DND-41 (cell line): ENCODE data around the gene PXN.

Source experiments
- ATAC-seq: fragments of 200-7000 bp; cut with Tn5 transposase; 3 replicates; pipeline ENCODE4 v1.9.1; 2021; ENCODE audit warnings: low read depth; ENCODE audit not compliant: insufficient read depth
- DNase-seq: peaks from one replicate; pipeline ENCODE4 v3.0.0-alpha.2; 2020
- H2AFZ ChIP-seq: 2 replicates; pipeline ENCODE4 v1.6.0; 2012; ENCODE audit warnings: low read depth, low read length
- H3K27ac ChIP-seq: 2 replicates; pipeline ENCODE4 v1.5.1; 2012; ENCODE audit warnings: low read length, inconsistent platforms
- H3K27me3 ChIP-seq: fragments of 200-600 bp; sonication (generic); 2 replicates; pipeline ENCODE4 v1.6.0; 2012; ENCODE audit warnings: low read length, mild to moderate bottlenecking, inconsistent platforms; ENCODE audit not compliant: insufficient read depth, poor library complexity
- H3K36me3 ChIP-seq: 2 replicates; pipeline ENCODE4 v1.5.1; 2012; ENCODE audit warnings: low read length, inconsistent platforms; ENCODE audit not compliant: insufficient read depth
- H3K4me1 ChIP-seq: 2 replicates; pipeline ENCODE4 v1.5.1; 2012; ENCODE audit warnings: mild to moderate bottlenecking, low read length; ENCODE audit not compliant: insufficient read depth
- H3K4me2 ChIP-seq: 2 replicates; pipeline ENCODE4 v1.6.0; 2012; ENCODE audit warnings: mild to moderate bottlenecking, moderate library complexity, low read length, inconsistent platforms; ENCODE audit not compliant: insufficient read depth
- H3K4me3 ChIP-seq, 2 experiments: fragments of 200-600 bp in 1 of 2; shearing (Covaris generic) in 1 of 2; 2 replicates each; pipeline ENCODE4 v1.5.1; 2012 to 2016; ENCODE audit warnings: inconsistent platforms in 2 of 2, low read length in 2 of 2, mild to moderate bottlenecking in 2 of 2, low read depth in 1 of 2, moderate library complexity in 1 of 2
- H3K79me2 ChIP-seq: 2 replicates; pipeline ENCODE4 v1.6.0; 2012; ENCODE audit warnings: low read length, inconsistent platforms; ENCODE audit not compliant: insufficient read depth
- H3K9ac ChIP-seq: 2 replicates; pipeline ENCODE4 v1.6.0; 2012; ENCODE audit warnings: low read depth, mild to moderate bottlenecking, inconsistent platforms, low read length, moderate library complexity
- H3K9me3 ChIP-seq: 2 replicates; pipeline ENCODE4 v1.5.1; 2012; ENCODE audit warnings: low read length, moderate library complexity, mild to moderate bottlenecking, inconsistent platforms; ENCODE audit not compliant: insufficient read depth, severe bottlenecking
- H4K20me1 ChIP-seq: 2 replicates; pipeline ENCODE4 v1.6.0; 2012; ENCODE audit warnings: low read length; ENCODE audit not compliant: insufficient read depth
- CTCF ChIP-seq: IDR thresholded peaks from 2 replicates; pipeline ENCODE4 v1.5.1; 2012; ENCODE audit warnings: borderline replicate concordance, low read length, moderate library complexity, mild to moderate bottlenecking; ENCODE audit not compliant: poor library complexity, severe bottlenecking; ENCODE audit errors: extremely low read depth
- EZH2 ChIP-seq: IDR thresholded peaks from 3 replicates; pipeline ENCODE4 v1.6.1; 2012; ENCODE audit warnings: borderline replicate concordance, low read depth, mild to moderate bottlenecking, moderate library complexity, low read length, inconsistent platforms; ENCODE audit not compliant: severe bottlenecking

The PXN gene

DNA sequence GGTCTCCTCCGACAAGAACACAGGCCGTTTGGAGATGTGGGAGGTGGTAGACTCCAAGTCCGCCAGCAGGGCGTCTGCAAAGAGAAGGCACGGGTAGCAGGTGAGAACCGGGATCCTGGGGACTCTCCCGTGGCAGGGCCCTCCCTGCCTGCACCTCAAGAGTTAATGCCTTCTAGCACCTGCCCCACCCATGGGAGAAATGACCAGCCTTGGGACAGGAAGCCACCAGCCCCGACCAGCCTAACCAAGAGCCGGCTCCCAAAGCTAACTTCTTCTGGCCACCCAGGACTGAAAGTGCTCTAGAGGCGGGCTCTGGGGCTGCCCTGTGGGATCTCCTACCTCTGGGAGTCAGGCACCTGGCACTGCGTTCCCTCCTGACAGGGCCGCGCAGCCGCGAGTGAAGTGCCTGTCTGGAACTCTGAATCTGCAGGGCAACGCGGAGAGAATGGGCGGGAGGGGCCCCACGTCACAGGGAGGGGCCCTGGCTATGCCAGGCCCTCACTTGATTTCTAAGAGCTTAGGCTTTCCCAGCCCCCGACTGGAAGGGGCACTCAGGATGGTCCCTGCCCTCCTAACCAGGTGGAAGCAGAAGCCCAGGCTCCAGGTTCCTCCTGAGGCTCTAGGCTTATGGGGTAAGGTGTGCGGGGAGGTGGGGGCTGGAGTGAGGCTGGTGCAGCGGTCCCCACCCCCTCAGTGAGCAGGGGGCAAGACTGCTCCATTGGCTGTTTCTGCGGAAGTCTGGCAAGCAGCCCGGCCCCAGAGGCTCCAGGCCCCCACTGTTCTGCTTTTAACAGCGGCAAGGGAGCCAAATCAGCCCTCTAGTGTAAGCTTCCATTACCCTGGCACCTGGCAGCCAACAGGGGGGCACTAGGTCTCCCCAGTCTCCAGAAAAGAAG, 41.0 kb downstream of the PXN start:
- Histone ChIP-seq H3K27ac (no peak overlapping the region), H3K36me3 (peaks cover 15% of the 10 kb centered on the region; the same call in 1 of the 2 replicates), H2AFZ (no peak overlapping the region), H3K79me2 (no peaks in the 10 kb centered on the region), H3K4me3 (no peak overlapping the region), H3K9ac (no peak overlapping the region), H3K9me3 (no peaks in the 10 kb centered on the region), H3K27me3 (no peaks in the 10 kb centered on the region), H3K4me2 (no peak overlapping the region), H4K20me1 (peaks cover 2% of the 10 kb centered on the region; the same call in 1 of the 2 replicates), H3K4me1 (peaks cover 12% of the 10 kb centered on the region)
- ATAC-seq (no peak), DNase-seq (no peak)
- TF ChIP-seq EZH2: no peak
- TF ChIP-seq CTCF: no peak

- Histone ChIP-seq H3K9me3 (no peaks in the 10 kb centered on the region), H3K9ac (no peak overlapping the region), H3K4me1 (peaks cover 8% of the 10 kb centered on the region), H3K27ac (no peak overlapping the region), H3K79me2 (no peaks in the 10 kb centered on the region), H3K4me3 (no peak overlapping the region), H3K27me3 (no peaks in the 10 kb centered on the region), H3K36me3 (peaks cover 15% of the 10 kb centered on the region; the same call in 1 of the 2 replicates), H3K4me2 (no peak overlapping the region), H2AFZ (no peak overlapping the region), H4K20me1 (peaks cover 2% of the 10 kb centered on the region; the same call in 1 of the 2 replicates)
- no peak for DNase-seq
- TF ChIP-seq CTCF (no peak), EZH2 (no peak)
- no peak for ATAC-seq
Observed at GRCh38 chr12:120223458-120224303, 41.8 kb downstream of the PXN start.

- TF ChIP-seq CTCF: no peak
- TF ChIP-seq EZH2: no peak
- Histone ChIP-seq H3K36me3 (peaks cover 15% of the 10 kb centered on the region; the same call in 1 of the 2 replicates), H4K20me1 (no peaks in the 10 kb centered on the region; the same call in 1 of the 2 replicates), H3K4me2 (no peak overlapping the region), H3K9ac (no peak overlapping the region), H3K79me2 (no peaks in the 10 kb centered on the region), H3K27me3 (no peaks in the 10 kb centered on the region), H3K4me3 (no peak overlapping the region), H3K27ac (no peak overlapping the region), H2AFZ (no peak overlapping the region), H3K9me3 (no peaks in the 10 kb centered on the region), H3K4me1 (no peaks in the 10 kb centered on the region)
- ATAC-seq: no peak
- no peak for DNase-seq
Observed at GRCh38 chr12:120222288-120222832, 43.2 kb downstream of the PXN start.
